ENCODE measurements around the gene PPP2CA.
"Not testable (repeated sequence)": the region's sequence is repeated elsewhere in the genome, so short reads cannot be mapped to it uniquely, and the experiment has no call there.

The PPP2CA gene

DNA sequence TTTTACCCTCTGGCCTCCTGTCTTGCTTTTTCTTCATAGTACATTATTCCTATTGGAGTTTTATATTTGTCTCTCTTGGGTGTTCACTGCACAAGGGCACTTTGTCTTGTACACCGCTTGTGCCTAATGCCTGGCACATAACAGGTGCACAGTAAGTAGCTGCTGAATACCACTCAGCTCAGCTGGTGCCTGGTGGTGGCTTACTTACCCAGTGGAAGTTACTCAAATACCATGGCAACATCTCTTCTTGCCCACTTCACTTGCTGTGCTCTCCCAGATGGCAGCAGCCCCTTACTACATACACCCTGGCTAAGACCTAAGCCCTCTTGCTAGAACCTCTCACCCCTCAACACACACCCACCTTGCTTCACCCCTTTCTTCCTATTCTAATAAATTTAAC lies 37.8 kb downstream of the PPP2CA start:
- no peak for DNase-seq

DNA sequence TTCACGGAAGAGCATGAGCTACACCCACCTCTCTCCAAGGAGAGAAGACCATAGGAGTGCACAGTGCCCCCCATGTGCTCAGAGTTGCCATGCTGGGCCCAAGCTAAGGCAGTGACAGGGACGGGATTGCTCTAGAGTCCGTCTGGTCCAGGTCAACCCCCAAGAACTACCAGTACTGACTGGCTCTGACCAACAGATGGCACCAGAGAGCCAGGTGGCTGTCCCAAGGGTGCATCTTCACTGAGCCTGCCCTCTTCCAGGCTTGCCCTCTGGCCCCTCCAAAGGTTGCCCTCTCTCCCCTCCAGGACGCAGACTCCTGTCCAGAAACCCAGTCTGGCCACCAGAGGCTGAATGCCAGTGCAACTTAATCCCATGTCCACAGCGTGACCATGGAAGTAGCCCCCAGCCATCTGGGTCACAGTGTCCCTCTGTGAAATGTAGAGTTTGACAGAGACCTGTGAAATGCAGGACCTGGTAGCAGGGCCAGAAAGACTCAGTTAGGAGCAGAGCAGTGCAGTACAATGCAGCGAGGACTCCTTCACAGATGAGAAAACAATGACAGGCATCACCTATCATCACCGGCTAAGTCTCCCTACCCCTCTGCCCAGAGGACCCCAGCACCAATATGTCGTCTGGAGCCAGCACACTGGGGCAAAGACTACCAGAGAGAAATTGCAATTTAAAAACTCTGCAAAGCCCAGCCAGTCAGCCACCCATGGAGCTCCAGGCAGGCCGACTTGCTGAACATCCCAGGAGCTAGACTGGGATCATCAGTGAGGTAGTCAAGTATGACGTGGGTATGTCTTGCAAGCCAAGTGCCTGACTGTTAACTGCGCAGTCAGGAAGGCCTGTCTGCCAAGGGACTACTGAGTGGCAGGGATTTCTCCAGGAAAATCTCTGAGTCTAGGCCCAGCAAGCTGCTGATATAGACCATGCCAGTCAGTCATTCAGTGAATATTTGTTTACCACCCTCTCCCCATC lies 41.4 kb downstream of the PPP2CA start:
- DNase-seq, result peak; percentile 86

DNA sequence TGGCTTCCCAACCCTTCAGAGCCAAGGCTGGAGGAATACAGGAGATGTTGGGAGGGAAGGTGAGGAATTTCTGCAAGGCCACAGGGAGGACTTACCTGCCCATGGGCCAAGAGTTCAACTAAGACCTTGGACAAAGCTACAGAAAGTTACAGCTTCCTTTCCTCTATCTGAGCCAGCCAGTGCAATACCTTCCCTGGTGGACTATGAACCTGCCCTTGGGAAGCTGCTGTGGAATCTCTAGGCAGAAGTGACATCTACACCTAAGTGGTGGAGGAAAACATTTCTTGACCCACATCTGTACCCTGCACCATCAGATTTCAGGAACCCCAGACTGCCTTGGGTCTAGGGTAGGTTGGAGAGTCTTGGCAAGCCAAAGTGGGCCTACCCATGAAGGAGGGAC lies 42.4 kb downstream of the PPP2CA start:
- DNase-seq, result no peak

DNA sequence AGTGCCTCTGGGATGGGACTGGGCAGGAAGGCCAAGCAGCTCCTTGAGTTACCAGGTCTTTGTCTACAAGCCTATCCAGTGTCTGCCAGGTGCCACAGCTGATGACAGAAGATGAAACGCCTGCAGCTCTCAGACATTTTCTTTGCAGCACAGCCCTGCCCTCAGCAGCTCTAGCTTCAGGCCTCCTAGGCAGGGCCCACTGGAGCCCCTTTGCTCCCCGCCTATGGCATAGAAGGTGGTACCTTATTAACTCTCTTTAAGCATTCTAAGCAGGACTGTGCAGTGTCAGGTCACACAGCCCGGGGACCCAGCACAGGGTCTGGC lies 47.8 kb downstream of the PPP2CA start:
- DNase-seq, result no peak

DNA sequence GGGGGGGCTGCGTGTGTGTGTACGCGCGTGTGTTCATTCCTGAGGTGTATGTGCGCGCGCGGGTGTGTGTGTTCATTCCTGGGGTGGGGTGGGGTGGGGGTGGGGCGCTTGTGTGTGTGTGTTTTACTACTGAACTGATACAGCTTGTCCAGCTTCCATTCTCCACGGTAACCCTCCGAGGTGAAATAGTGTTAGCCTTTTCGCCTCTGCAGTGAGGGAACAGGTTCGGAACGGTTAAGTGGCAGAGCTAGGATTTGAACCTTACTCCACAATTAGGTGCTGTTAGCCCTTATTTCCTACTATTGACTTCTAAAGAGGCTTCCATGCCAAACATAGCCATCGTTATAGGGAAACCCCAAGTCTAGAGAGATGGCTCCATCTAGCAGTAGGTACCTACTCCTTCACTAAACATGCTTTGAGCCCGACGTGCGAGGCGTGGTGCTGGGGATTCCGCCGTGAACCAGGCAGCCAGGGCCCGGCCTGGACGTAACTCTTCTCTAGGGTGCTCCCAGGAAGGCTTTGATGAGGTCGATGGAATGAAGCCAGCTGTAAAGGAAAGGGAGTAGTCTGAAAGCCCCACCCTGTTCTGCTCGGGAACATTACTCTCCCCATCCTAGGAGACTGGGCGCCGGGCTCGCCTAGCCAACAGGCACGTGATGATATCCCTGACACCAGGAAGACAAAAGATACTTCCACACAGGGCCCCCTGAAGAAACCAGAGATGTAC lies 48.3 kb downstream of the PPP2CA start:
- no peak for DNase-seq

DNA sequence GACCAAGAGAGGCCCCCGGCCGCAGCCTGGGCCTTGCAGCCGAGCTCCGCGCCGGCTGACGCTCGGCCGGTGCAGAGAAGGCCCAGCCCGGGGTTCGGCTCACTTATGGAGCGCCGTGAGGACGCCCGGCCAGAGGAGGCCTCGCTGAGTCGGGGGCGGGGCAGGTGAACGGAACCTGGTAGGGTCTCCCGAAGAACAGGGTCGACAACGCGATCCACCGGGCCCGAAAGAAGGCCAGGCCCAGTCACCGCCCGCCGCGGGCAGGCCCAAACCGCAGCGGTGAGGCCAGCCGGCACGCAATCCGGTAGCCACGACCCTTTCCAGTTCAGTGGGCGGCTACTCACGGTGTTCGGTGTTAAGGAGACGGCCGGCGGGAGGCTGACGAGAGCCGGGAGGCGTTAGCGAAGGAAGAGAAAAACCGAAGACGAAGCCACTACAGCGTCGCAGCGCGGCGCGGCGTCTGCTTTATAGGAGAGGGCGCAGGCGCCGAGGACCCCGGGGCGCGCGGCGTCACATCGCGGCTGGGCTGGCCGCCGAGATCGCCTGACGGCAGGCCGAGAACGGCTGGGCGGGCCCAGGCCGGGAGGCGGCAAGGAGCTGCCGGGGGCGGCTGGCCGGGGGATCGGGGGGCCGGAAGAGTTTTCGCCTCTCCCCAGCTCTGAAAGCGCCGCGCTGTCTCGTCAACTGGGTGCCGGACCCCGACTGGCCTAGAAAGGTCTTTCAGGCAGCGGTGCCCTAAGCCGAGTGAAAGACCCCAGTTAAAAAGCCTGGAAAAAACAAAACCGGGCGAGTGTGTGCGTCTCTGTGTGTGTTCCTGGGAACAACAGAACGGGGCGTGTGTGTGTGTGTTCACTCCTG lies 49.1 kb downstream of the PPP2CA start, which contains the start of gene SKP1:
Gene SKP1 (minus strand): TSS at position 440 of the 858 bp plus-strand sequence. CDS start 2,928 bp downstream, outside the sequence.
- peak; percentile 87 for DNase-seq

DNA sequence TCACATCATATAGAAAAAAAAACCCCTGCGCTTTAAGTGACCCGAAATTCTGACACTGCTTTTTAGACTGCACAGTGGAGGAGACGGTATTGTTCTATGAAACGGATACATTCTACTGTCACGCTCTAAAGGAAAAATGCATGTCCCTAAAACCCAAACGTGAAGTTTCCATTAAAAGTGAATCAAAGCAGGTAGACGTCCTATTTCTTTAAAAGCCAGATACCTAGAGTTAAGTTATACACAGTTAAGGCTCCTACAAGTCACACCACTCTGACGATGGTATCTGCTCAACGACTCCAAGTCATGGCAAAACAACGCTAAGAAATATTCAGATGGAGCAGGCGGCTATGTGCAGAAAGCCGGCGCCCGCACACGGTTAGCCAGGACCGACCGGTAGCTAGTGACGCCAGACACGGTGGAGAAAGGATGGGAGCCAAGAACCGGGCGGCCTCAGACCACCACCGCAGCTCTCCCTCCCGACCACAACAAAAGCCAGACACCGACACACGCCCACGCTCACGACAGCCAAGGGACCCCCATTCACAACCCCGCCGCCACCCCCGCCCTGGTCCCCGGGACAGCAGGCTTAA lies 49.9 kb downstream of the PPP2CA start:
- DNase-seq, result peak; percentile 68

DNA sequence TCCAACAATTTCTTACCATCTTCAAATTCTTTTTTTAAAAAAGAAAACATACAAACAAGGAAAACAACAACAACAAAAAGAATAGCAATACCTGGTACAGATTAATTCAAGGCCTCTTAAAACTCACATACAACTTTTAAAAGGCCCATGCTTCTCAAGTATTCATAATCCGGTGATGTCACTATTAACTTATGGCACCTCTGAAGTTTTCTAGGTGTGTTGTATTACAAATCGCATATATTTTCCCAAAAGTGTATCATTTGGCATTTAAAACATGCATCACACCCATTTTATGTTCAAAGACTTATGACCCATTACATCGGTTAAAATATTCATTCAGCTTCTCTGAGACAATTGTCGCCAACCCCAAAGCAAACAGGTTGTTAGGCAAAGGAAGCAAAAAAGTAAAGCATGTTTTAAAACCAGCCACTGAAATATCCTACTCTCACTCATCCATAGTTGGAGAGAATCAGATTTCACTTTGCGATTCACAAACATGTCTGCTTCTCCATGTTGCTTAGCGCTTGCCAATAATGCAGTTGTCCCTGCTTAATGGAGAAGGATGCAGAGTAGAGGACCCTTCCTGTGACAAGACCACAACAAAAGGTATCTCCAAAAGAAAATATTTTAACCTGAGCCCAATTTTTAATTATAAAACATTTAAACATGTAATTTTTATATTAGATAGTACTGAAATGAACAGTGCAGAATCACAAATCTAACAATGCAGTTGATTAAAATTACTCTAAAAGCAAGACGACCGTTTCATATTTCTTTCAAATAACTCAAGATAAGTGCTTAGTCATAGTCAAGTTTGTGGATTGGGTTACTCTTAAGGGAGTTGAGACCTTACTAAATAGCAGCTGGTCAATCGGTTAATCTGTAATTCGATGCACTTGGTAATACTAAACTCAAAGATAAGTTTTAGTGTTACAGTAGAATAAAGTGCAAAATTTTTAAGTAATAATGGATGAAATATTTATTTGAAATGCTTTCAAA lies 50.7 kb downstream of the PPP2CA start:
- DNase-seq, result no peak

DNA sequence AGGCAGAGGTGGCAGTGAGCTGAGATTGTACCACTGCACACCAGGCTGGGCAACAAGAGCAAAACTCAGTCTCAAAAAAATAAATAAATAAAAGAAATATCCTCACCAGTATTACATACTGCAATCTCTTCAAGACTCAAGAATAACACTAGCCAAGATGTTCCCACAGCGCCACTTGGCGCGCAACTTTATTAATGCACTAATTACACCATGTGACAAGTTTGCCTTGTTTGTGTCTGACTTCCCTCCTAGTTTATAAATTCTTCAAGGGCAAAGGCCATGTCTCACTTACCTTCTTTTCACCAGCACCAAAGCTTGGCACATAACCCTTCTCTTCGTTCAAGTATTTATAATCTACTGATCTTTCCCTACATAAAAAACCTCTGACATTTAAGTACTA lies 53.9 kb downstream of the PPP2CA start:
- DNase-seq, result peak; percentile 22

DNA sequence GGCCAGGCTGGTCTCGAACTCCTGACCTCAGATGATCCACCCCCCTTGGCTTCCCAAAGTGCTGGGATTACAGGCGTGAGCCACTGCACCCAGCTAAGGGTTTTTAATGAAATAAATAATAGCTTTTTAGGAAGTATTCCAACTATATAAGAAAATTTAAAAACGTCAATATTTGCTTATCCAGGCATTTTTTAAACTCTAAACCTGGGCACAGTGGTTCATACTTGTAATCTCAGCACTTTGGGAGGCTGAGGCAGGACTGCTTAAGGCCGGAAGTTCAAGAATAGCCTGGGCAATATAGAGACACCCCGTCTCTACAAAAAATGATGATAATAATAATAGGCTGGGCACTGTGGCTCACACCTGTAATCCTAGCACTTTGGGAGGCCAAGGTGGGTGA lies 63.3 kb downstream of the PPP2CA start:
- no peak for DNase-seq

DNA sequence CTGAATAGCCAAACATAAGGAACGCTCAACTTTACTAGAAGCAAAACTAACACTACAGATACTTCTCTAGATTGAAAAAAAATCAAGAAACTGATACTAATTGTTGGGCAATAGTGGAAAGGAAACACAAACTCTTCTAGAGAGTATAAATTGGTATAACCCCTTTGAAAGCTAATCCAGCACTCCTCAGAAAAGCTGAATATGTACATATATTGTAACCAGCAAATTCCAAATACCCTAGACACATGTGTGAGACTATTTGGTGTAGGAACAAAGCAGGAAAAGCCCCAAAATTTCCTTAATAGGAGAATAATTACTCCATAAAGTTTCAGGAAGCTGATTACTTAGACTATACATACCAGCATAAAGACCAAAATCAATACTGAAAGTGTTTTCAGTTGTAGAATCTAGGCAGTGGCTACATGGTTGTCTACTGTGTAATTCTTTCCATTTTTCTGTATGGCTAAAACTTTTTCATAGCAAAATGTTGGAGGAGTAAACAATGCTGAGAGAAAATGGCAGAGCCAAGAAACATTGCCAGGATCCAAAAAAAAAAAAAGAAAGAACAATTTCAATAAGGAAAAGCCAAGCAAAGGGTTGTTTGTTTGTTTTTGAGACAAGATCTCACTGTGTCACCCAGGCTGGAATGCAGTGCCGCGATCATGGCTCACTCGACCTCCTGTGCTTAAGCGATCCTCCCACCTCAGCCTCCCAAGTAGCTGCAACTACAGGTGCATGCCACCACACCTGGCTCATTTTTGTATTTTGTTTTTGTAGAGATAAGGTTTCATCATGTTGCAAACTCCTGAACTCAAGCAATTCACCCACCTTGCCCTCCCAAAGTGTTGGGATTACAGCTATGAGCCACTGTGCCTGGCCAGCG lies 64.1 kb downstream of the PPP2CA start:
- DNase-seq, result no peak

DNA sequence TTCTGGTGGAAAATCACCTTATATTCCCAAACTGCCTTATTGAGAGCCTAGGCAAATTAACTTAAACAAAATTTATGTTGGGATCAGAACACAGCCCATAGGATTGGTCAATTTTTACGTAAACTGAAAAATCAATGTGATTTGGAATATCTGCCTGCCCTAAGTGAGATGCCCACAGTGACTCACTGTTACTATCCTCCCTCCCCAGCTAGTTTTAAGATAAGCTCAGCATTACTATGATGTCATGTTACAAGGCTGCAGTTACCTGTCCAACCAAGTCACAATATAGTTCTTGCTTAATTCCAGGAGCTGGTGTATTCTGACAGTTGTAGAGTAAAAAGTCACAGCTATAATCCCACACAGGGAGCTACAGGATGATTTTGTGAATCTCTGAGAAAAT lies 72.2 kb downstream of the PPP2CA start:
- no peak for DNase-seq

DNA sequence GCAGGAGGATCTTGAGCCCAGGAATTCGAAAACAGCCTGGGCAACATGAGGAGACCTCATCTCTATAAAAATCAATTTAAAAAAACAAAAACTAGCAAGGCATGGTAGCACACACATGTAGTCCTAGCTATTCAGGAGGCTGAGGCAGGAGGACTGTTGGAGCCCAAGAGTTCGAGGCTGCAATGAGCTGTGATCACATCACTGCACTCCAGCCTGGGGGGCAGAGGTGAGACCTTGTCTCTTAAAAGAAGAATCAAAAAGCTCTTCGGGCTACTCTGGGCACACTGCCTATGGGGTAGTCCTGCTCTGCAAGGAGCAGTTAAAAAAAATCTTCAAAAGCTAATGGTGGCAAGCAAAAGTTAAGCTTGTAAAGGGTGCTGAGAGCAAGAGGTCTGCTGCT lies 72.6 kb downstream of the PPP2CA start:
- DNase-seq, result no peak

DNA sequence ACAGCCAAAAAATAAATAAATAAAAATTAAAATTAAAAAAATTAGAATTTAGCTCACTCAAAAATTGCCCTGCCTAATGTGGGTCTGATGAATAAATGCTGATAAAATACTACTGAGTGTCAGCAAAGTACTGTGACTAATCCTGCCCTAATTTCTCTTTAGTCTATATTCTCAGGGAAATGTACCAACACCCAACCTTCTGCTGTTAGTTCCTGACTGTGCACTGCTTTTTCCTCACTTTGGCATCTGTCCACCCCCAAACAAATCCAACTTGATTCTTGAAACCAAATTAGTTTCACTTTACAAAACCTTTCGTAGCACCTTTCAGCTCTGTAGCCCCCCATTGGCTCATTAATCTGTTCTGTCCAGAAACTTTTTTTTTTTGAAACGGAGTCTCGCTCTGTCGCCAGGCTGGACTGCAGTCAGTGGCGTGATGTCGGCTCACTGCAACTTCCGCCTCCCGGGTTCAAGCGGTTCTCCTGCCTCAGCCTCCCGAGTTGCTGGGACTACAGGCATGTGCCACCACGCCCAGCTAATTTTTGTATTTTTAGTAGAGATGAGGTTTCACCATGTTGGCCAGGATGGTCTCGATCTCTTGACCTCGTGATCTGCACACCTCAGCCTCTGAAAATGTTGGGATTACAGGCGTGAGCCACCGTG lies 73.6 kb downstream of the PPP2CA start:
- not testable (repeated sequence) for DNase-seq

DNA sequence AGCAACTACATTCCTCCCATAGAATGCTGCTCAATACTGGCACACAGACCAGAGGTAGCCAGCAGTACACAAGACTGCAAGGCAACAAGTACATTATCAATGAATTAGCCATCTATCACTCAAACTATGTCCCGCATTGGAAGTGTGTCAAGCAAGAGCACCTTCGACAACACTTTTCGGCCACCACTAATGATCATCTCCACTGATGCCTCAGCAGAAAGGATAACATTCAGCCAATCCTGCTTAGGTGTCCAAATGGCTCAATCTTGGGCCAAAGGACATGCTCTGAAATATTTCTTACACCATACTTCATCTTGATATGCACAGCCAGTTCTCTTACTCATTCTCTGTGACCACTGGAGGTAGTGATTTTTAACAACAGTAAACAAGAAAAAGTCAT lies 74.2 kb downstream of the PPP2CA start:
- no peak for DNase-seq

DNA sequence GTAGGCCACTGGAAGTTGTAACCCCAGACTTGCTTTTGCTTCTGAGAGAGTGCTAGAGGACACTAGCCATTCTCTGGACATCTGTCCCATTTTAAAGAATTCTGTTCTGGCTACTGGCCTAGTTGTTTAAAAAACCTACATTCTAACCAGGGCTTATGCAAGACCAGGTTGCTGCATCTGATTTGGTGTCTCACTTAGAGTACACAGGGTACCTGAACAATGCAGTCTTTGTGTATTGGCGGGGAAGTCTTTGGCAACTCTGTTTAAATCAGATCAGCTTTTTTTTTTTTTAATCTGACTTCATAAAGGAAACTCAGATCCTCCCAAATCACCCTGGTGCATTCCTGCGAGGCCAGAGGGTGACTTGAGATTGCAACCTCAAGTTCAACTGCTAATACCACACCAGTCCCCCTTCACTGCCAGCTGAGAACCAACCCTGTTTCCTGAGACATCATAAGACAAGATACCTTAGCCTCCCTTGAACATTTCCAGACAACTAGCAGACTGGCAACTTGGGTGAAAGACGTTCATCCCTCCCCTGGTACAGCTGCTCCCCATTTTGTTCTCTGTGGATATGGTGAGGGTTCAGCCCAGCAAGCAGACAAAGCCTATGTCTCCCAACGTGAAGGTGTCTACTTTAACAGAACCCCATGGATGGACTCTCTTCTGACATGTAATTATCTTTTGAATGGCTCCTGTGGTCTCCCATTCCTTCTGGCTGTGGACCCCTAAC lies 76.1 kb downstream of the PPP2CA start:
- no peak for DNase-seq

DNA sequence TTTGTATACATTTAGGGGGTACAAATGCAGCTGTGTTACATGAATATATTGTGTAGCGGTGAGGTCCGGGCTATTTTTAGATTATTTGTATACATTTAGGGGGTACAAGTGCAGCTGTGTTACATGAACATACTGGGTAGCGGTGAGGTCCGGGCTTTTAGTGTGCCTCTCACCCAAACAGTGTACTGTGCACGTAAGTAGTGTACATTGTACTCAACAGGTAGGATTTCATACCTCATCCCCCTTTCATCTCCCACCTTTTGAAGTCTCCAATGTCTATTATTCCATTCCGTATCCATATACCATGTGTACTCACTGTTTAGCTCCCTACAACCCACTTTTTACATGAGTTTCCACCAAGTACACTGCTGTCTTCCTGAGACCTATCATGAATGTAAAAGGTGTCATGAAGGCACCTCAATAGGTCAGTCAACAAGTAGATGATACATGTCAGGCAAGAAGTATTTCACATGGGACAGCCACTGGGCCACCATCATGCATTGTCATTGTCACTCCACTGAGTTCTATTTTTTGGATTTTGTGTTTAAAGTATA lies 76.8 kb downstream of the PPP2CA start:
- no peak for DNase-seq

DNA sequence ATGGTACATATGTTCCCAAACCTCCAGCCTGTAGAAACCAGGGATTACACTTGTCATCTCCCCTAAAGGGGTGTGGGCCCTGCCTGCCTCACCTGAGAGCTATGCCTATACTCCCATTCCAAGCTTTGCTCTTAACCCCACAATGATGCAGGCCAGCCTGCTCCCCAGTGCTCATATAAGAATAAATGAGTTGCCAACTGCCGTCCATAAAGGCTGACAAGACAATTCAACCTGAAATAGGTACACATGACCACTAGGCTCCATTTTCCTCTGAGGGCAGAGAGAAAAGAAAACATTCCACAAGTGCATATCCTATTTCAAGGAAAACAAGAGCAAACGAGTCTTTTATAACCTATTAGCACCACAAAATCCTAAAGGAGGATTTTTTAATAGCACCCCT lies 77.6 kb downstream of the PPP2CA start:
- no peak for DNase-seq
